Memory B cell (primary cell): Measurements from ENCODE around the gene SH3RF3.

Experiments used
- ATAC-seq: fragments of 150-1000 bp; cut with Tn5 transposase; 2 replicates; pipeline ENCODE4 v1.10.0; 2021; ENCODE audit warnings: low read depth, mild to moderate bottlenecking, moderate library complexity
- DNase-seq, 2 donors: peaks; one replicate each; pipeline ENCODE4 v3.0.0; 2022; ENCODE audit warnings: low spot score in 2 of 2
- H3K27ac Mint-ChIP-seq: one replicate; pipeline ENCODE4 v1.8.0; 2022; ENCODE audit warnings: mild to moderate bottlenecking, moderate library complexity, mixed read lengths
- H3K27me3 Mint-ChIP-seq: one replicate; pipeline ENCODE4 v1.8.0; 2022; ENCODE audit warnings: mixed read lengths
- H3K36me3 Mint-ChIP-seq: one replicate; pipeline ENCODE4 v1.8.0; 2022; ENCODE audit warnings: mild to moderate bottlenecking, mixed read lengths
- H3K4me1 Mint-ChIP-seq: one replicate; pipeline ENCODE4 v1.8.0; 2022; ENCODE audit warnings: mixed read lengths
- H3K4me3 Mint-ChIP-seq: one replicate; pipeline ENCODE4 v1.8.0; 2022; ENCODE audit warnings: mild to moderate bottlenecking, moderate library complexity, mixed read lengths
- H3K9me3 Mint-ChIP-seq: one replicate; pipeline ENCODE4 v1.8.0; 2022; ENCODE audit warnings: mixed read lengths

SH3RF3 gene

DNA sequence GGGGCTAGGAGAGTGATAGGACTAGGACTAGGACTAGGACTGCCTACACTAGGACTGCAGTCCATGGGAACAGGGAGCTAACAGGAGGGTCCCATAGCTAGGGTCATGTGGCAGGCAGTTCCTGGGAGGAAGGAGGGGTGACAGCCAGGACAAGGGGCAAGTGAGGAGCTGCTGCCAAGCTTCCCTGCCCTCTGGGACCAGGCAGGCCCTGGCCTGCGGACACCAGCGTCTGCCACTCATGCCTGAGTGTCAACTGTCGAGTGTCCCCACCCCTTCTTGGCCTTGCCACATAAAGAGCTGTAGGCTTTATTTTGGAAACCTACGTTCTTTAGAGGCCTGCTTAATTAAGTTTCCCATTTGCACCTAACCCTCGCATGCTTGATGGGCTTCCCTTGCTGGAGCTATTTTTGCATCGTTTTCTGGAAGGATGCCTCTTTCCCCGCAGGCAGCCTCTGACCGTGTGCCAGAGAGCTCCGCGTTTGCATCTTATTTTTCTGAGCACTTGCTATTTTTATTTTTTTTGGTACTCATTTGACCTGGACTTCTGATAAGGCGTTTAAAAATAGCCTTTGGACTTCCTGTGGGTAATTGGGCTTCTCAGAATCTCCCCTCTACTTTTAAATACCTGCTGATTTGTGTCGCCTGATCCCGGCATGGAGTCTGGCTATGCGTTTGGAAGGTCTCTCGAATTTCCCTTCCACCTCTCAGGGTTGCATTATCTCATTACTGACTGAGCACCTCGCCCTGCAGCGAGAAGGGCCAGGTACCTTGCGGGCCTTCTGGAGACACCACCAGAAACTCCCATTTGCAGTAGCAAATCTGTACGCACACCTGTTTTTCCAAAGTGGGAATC, 66.4 kb downstream of the SH3RF3 start:
- Mint-ChIP-seq H3K4me1 (no peaks in the 10 kb centered on the region), H3K4me3 (no peak overlapping the region), H3K9me3 (no peaks in the 10 kb centered on the region), H3K27ac (no peak overlapping the region), H3K27me3 (peaks cover 5% of the 10 kb centered on the region), H3K36me3 (no peaks in the 10 kb centered on the region)
- ATAC-seq (no peak), DNase-seq (no peak)

DNA sequence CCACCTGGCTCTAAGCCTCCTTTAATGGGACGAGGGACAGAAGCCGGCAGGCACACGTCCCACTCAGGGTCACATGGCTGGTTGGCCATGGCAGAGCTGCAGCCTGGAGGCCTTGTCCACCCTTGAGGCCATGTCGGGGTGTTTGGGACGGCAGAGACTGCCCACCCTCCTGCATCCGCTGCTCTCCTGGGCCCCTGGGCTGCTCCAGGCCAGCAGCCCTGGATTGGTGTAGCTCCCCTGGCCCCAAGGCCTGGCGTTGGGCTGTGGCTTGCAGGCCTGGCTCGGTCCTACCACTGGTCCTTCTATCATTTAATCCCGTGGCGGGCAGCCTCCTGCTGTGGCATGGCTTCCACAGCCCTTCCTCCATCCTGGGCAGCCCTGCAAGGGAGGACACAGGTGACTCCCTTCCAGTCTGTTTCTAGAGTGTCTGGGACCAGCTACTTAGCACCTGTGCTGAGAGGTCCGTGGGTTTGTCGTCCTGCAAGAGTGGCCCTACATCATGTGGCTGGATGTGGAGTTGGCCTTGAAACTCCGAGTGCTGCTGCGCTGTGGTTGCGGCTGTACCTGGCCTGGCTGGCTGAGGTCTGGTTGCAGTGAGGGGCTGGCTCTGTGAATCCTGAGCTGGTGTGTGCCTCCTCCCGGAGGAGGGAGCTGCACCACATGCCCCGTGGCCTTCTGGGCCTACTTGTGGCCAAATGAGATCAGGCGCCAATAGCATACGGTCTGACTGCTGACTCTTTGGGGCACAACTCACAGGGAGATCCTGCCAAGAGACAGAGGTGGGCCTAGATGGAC, 67.3 kb downstream of the SH3RF3 start:
- H3K4me1 Mint-ChIP-seq, result no peaks in the 10 kb centered on the region
- no peak overlapping the region for H3K4me3 Mint-ChIP-seq
- ATAC-seq (no peak), DNase-seq (no peak)
- H3K36me3 Mint-ChIP-seq, result no peaks in the 10 kb centered on the region
- H3K9me3 Mint-ChIP-seq, result no peaks in the 10 kb centered on the region
- H3K27me3 Mint-ChIP-seq, result peaks cover 1% of the 10 kb centered on the region
- no peak overlapping the region for H3K27ac Mint-ChIP-seq

DNA sequence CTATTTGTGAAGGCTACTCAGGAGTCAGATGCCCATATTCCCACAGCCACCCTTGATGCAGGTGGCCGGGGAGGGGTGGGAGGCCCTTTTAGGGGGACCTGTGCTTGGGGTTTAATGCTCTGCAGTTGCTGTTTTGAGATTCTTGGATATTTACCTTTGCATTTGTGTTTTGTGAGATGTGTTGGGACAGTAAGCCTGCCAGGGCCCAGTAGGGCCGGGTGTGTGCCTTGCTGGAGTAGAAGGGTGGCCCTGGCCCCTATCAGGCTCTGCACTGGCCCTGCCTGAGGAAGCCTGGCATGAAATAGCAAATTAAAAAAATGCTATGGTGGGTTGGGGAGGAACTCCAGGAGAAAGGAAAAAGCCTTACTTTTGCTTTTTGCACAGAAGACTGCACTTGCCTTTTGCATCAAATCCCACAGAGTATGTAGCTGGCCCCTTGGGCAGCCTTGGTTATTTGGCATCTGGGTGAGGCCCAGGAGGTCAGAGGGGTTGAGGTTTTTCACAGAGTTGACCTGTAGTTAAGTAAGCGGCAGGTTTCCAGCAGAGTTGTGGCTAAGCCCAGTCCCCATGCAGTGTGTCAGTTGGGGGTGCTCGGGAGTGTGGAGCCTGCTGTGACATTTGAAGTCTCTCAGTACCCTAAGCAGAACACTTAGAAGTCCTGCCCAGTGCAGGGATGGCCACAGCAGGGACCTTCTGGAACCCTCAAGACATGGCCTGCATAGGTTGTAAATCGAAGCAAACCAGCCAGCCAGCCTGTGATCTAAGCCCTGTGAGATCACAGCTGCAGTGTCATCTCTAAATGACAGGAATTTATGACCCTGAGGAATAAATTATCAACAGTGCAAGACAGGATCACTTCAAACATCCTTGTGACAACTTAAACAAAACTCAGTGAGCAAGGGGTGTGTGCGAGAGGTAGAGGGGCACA, 68.8 kb downstream of the SH3RF3 start:
- H3K4me1 Mint-ChIP-seq, result no peaks in the 10 kb centered on the region
- no peaks in the 10 kb centered on the region for H3K36me3 Mint-ChIP-seq
- DNase-seq (no peak), ATAC-seq (no peak)
- no peak overlapping the region for H3K27ac Mint-ChIP-seq
- no peak overlapping the region for H3K4me3 Mint-ChIP-seq
- H3K27me3 Mint-ChIP-seq, result peaks cover 3% of the 10 kb centered on the region
- H3K9me3 Mint-ChIP-seq, result no peaks in the 10 kb centered on the region

DNA sequence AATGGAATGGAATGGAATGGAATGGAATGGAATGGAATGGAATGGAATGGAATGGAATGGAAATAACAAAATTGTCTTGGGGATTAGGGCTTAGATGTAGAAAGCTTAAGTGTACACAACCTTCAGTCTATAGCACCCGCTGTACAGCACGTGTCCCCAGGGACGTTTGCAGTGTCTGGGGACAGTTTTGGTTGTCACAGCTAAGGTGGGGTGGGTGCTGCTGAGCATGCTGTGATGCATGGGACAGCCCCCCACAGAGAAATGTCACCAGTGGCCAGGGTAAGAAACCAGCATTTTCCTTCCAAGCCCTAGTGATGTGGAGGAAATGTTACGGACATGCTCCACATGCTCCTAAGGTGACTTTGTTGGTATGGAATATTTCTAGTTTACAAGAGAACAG, 70.8 kb downstream of the SH3RF3 start:
- Mint-ChIP-seq H3K4me1 (no peaks in the 10 kb centered on the region), H3K27me3 (peaks cover 3% of the 10 kb centered on the region), H3K36me3 (no peaks in the 10 kb centered on the region), H3K9me3 (no peaks in the 10 kb centered on the region), H3K27ac (no peak overlapping the region), H3K4me3 (no peak overlapping the region)
- DNase-seq, result no peak
- no peak for ATAC-seq

DNA sequence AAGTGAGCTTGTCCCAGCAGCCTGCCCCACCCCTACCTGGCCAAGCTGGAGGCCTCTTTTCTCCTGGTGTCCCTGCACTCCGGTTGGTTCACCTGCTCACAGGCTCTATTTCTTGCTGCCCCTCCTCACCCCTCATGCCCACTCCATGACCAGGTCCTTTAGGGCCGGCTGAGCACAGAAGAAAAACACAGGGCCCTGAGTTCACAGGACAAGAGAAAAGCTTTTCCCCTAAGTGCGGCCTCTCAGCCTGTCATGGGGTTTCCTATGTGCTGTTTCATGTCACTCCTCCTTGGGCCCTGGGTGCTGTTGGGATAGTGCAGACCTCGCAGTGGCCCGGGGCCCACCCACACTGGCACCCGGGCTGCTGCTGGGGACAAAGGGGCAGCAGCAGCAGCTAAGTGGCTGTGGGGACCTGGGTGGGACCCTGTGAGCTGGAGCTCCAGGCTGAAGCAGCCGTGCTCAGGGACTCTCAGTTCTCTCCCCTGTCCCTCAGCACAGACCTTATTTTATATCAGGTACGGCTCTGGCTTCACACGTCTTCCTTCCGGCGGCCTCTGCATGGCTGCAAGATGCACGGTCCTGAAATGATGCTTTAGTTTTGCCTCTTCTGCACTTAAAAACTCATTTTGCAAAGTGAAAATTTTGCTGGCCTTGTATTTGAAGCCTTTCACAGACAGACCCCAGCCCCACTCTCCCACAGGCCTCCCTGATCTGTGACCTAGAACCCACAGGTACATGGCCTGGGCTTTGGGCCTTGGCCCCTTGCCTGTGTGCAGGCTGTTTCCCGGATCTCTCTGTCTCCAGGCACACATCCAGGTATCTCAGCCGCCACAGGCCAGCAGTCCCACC, 71.8 kb downstream of the SH3RF3 start:
- no peaks in the 10 kb centered on the region for H3K36me3 Mint-ChIP-seq
- ATAC-seq (no peak), DNase-seq (no peak)
- H3K9me3 Mint-ChIP-seq, result no peaks in the 10 kb centered on the region
- H3K4me1 Mint-ChIP-seq, result no peaks in the 10 kb centered on the region
- H3K4me3 Mint-ChIP-seq, result no peak overlapping the region
- H3K27ac Mint-ChIP-seq, result no peak overlapping the region
- peaks cover 5% of the 10 kb centered on the region for H3K27me3 Mint-ChIP-seq

DNA sequence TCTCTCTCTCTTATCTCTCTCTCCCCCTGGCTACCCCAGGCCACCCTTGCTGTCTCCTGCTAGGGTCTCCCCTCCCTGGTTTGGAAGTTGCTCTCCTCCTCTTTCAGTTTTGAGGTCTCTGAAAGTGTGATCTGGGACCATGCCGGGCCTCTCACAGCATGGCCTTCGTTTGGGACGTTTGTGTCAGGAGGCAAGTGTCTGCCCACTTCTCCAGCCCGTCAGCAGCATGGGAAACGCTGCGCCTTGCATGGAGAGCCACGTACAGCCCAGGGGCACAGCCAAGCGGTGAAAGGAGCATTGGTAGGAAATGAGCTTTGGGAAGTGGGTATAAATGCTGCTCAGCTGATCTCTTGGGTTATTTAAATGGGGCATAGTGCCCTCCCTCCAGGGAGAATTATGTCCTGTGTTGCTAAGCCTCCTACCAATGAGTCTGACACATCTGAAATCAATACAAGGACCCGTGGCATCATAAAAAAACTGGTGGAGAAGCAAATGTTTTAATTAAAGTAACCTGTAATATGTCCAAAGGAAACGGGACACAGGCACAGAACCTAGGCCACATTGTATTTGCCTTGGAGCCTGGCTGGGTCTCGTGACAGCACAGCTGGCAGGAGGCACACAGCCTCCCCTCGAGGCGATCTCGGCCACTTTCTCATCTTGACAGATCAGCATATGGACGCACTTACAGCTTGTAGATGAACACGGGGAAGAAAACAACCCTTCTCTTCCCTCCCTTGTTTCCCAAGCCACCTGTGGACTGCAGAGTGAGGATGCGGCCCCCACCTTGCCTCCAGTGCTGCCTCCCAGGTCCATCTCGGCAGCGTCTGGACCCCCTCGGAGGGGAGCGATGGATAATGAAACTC, 72.7 kb downstream of the SH3RF3 start:
- H3K4me3 Mint-ChIP-seq, result no peak overlapping the region

DNA sequence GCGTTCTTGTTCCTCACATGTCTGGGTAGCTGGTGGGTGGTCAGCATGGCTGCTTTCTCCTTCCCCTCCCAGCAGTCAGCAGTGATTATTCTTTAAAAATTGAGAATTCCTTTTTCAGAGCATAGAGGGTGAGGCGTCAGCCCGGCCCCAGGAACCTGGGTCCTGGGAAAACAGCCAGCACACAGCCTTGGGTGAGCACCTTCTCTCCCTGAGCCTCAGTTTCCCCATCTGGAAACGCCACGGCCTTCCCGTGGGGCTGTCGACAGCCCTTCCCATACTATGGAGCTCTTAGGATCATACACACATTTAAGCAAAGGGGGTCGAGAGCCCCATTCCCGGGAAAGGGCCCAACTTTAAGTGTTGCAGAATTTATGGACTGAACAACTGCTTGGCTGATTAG, 73.5 kb downstream of the SH3RF3 start:
- Mint-ChIP-seq H3K9me3 (no peaks in the 10 kb centered on the region), H3K27me3 (peaks cover 6% of the 10 kb centered on the region), H3K4me3 (no peak overlapping the region), H3K4me1 (no peaks in the 10 kb centered on the region), H3K36me3 (no peaks in the 10 kb centered on the region), H3K27ac (no peak overlapping the region)
- ATAC-seq, result no peak
- DNase-seq, result no peak

More for the DNA sequence above, 72.7 kb downstream of the SH3RF3 start:
- Mint-ChIP-seq H3K4me1 (no peaks in the 10 kb centered on the region), H3K27ac (no peak overlapping the region), H3K9me3 (no peaks in the 10 kb centered on the region), H3K36me3 (no peaks in the 10 kb centered on the region), H3K27me3 (peaks cover 6% of the 10 kb centered on the region)
- ATAC-seq (no peak), DNase-seq (no peak)

DNA sequence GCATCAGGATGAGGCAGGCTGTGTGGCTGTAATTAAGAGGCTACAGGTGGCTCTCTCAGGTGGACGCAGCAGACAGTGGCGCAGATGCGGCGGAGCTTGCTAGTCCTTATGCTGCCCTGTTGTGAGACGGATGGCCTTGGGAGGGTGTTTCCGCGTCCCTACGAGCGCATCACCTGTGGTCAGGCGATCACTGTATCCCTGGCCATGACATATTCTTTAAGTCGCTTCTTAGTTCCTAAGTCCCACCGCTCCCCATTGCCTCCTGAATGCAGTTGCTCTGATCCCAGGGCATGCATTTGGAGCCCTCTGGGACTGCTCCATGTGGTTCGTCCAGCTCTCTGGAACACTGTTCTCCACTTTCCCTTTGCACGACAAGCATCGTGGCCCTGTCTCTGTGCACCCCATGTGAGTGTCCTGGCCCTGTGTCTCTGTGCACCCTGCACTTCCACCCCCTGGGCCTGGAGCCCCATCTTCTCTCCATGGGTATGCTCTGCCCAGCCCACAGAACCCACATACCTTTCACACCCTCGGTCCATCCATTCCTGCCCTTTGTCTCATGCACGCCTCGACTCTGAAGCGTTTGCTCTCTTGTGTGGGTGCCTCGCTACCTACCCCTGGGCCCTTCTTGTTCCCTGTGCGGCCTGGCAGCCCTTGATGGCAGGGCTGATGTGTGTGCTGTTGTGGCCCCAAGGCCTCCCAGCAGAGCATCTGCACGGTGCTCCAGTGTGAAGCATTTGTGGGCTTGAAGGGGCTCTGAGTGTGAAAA, 74.4 kb downstream of the SH3RF3 start:
- Mint-ChIP-seq H3K9me3 (no peaks in the 10 kb centered on the region), H3K27ac (no peak overlapping the region), H3K36me3 (no peaks in the 10 kb centered on the region), H3K27me3 (peaks cover 6% of the 10 kb centered on the region), H3K4me3 (no peak overlapping the region), H3K4me1 (no peaks in the 10 kb centered on the region)
- ATAC-seq, result no peak
- no peak for DNase-seq

DNA sequence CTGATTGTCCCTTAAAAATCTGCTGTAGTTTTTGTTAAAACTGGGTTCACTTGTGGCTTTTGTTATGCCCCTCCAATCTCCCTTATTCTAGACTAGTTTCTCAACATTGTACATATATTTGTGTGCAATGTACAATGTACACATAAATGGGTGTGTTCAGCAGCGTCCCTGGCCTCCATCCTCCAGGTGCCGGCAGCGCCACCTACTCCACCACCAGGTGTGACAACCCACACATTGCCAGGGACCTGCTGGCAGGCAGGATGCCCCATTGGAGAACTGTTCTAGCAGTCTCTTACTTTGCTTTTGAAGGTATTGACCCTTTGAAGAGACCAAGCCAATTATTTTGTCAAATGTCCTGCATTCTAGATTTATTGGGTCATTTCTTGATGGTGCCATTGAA, 75.4 kb downstream of the SH3RF3 start:
- H3K27me3 Mint-ChIP-seq, result peaks cover 6% of the 10 kb centered on the region
- no peak overlapping the region for H3K27ac Mint-ChIP-seq
- no peaks in the 10 kb centered on the region for H3K9me3 Mint-ChIP-seq
- H3K4me1 Mint-ChIP-seq, result no peaks in the 10 kb centered on the region
- no peak for DNase-seq
- no peak overlapping the region for H3K4me3 Mint-ChIP-seq
- no peaks in the 10 kb centered on the region for H3K36me3 Mint-ChIP-seq
- ATAC-seq, result no peak

DNA sequence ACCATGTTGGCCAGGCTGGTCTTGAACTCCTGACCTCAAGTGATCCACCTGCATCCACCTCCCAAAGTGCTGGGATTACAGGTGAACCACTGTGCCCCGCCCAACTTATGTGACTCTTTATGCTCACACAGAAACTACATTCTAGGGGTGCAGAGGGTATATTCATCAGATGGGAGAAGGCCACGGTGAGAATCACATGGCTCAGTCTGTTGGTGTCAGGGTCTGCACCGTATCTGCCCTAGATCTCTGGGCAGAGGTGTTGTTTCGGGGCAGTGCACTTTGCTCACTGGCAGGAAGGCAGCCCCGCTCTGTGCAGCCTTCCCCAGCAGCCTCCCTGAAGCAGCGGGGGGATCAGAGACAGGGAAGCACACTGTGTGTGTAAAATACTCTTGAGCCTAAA, 76.4 kb downstream of the SH3RF3 start:
- peaks cover 7% of the 10 kb centered on the region for H3K27me3 Mint-ChIP-seq
- no peaks in the 10 kb centered on the region for H3K36me3 Mint-ChIP-seq
- H3K27ac Mint-ChIP-seq, result no peak overlapping the region
- ATAC-seq (no peak), DNase-seq (no peak)
- H3K4me3 Mint-ChIP-seq, result no peak overlapping the region
- no peaks in the 10 kb centered on the region for H3K9me3 Mint-ChIP-seq
- H3K4me1 Mint-ChIP-seq, result no peaks in the 10 kb centered on the region

DNA sequence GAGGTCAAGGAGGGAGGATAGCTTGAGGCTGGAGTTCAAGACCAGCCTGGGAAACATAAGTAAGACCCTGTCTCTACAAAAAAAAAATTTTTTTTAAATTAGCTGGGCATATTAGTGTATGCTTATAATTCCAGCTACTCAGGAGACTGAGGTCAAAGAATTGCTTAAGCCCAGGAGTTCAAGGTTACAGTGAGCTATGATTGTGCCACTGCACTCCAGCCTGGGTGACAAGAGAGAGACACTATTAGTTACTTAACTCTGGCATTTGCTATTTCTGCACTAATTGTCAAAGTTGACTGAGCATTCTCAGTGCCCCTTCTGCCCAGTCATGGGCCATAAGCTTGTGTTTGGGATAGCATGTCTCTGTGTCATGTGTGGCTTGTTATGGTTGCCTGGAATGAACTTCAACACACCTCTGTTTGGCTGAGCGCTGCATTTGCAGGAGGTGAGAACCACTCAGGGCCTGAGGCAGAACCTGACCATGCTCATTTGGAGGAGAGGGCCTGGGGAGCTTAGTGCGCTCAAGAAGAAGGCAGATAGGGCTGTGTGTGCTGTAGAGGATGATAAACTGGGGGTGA, 77.7 kb downstream of the SH3RF3 start:
- Mint-ChIP-seq H3K9me3 (no peaks in the 10 kb centered on the region), H3K27me3 (peaks cover 4% of the 10 kb centered on the region), H3K4me1 (no peaks in the 10 kb centered on the region), H3K36me3 (no peaks in the 10 kb centered on the region), H3K27ac (no peak overlapping the region), H3K4me3 (no peak overlapping the region)
- no peak for ATAC-seq
- DNase-seq, result no peak

DNA sequence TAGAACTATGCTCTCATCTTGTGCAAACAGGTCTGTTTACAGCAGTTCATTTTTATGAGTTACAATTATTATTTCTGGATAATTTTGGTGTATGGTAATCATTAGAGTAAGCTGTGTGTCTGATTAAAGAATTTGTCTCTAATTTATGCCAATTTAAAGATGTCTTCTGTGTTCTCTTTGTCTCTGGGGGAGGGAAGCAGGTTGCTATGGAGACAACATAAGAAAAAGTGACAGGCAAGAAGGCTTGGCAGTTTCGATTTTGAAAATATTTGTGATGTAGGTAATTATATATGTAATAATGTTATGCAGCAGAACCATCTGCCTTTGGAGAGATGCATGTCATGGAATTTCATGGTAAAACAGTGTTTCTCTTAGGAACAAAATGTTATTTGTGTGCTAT, 78.2 kb downstream of the SH3RF3 start:
- Mint-ChIP-seq H3K36me3 (no peaks in the 10 kb centered on the region), H3K4me3 (no peak overlapping the region), H3K27ac (no peak overlapping the region), H3K4me1 (no peaks in the 10 kb centered on the region), H3K27me3 (peaks cover 4% of the 10 kb centered on the region), H3K9me3 (no peaks in the 10 kb centered on the region)
- ATAC-seq (no peak), DNase-seq (no peak)
